Transverse colon (tissue), 4 donors: ENCODE data around the gene LAMC2. TPM values are rescaled to one million over a fixed set of nuclear protein-coding genes. Genes with fewer than 3 reads are reported as not detected.

ENCODE experiments used
- DNase-seq: peaks from one replicate; pipeline ENCODE4 v3.0.0-alpha.2; 2019
- H3K27ac ChIP-seq, 4 donors: fragments of 200-600 bp; sonication (generic); 2 replicates each; pipeline ENCODE4 v1.5.1; 2016 to 2018; ENCODE audit warnings: inconsistent platforms in 4 of 4
- H3K27me3 ChIP-seq: fragments of 200-600 bp; sonication (generic); 2 replicates; pipeline ENCODE4 v1.5.1; 2017; ENCODE audit warnings: inconsistent platforms
- H3K36me3 ChIP-seq, 4 donors: fragments of 200-600 bp; sonication (generic); 2 replicates each; pipeline ENCODE4 v1.5.1; 2017 to 2019; ENCODE audit warnings: inconsistent platforms in 4 of 4
- H3K4me1 ChIP-seq, 4 donors: fragments of 200-600 bp; sonication (generic); 2 replicates each; pipeline ENCODE4 v1.5.1; 2017 to 2020; ENCODE audit warnings: inconsistent platforms in 4 of 4
- H3K4me3 ChIP-seq, 4 donors: fragments of 200-600 bp; sonication (generic); 1 replicate in 1 of 4; 2 replicates in 3 of 4; pipeline versions ENCODE4 v1.5.1 to v1.6.1; 2017 to 2019; ENCODE audit warnings: inconsistent platforms in 4 of 4
- H3K9me3 ChIP-seq, 2 donors: fragments of 200-600 bp; sonication (generic); 2 replicates each; pipeline ENCODE4 v1.5.1; 2017 to 2019; ENCODE audit warnings: inconsistent platforms in 2 of 2
- CTCF ChIP-seq, 5 experiments: fragments of 200-600 bp in 3 of 5; fragments of 450-650 bp in 2 of 5; sonication (generic) in 3 of 5; IDR thresholded peaks; 1 replicate in 2 of 5; 2 replicates in 3 of 5; pipeline ENCODE4 v1.5.1; 2016 to 2017; ENCODE audit warnings: antibody characterized with exemption in 5 of 5, inconsistent platforms in 3 of 5, mild to moderate bottlenecking in 2 of 5, moderate library complexity in 1 of 5
- EP300 ChIP-seq: sonication (generic); formaldehyde crosslinking; IDR thresholded peaks from one replicate; pipeline ENCODE4 v1.6.1; 2017; ENCODE audit warnings: antibody characterized with exemption, low read depth
- POLR2A ChIP-seq: fragments of 450-650 bp; IDR thresholded peaks from one replicate; pipeline ENCODE4 v1.6.1; 2016; ENCODE audit warnings: antibody characterized with exemption, mild to moderate bottlenecking, moderate library complexity
- POLR2AphosphoS5 ChIP-seq, 3 donors: sonication (generic); formaldehyde crosslinking; IDR thresholded peaks; one replicate each; pipeline ENCODE4 v1.6.1; 2016; ENCODE audit warnings: antibody characterized with exemption in 3 of 3
- WGBS, 2 donors: methylation state at CpG; one replicate each; pipeline ENCODE4 v1.1.5; 2018; ENCODE audit warnings: low coverage in 1 of 2; 5-methylcytosine and 5-hydroxymethylcytosine counted together
- in situ Hi-C, 4 donors: fragments of 200-750 bp; cut with MboI; loops; one replicate each; pipeline versions ENCODE4 v1.15.0 to v1.15.1; 2017; ENCODE audit warnings: low sequenced_read_pairs in 3 of 4, low pct_ligation_motif_present in 1 of 4, low pct_unique_long_range_greater_than_20kb in 1 of 4
- intact Hi-C: fragments of 100-400 bp; cut with DNase I; formaldehyde crosslinking; loops from one replicate; pipeline ENCODE4 v1.15.1; 2023; ENCODE audit warnings: low total_unique reads
- total RNA-seq, 4 donors: library from RNA; depleted of rRNA; stranded (reverse); fragments of >200 nt; gene quantifications; one replicate each; pipeline ENCODE4 v1.1.0, GENCODE V29; 2016

The LAMC2 gene
- total RNA-seq, 4 donors from 2014 or later, result 9.7 to 25.9 (median 16.1) TPM

DNA sequence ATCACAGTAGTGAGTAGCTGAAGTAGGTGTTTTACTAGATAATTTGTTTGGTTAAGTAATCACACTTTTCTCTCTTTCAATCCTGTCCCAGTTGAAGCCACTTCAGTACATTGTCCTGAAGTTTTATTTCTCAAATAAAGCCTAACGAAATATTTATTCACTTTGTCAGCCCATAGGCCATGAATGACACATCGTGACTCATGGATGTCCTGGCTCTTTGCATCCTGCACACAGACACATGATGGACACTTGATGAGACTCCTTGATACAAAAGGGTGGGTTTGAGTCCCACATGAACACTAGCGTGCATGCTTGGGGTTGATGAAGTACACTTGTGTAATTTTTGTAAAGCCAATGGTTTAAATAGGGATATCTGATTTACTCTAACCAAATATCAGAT is 22.7 kb upstream of the LAMC2 start:
- no peaks in the 10 kb centered on the region for H3K36me3 ChIP-seq
- no peaks in the 10 kb centered on the region for H3K27me3 ChIP-seq
- no peak overlapping the region for H3K27ac ChIP-seq
- H3K4me3 ChIP-seq, result no peak overlapping the region
- no peaks in the 10 kb centered on the region for H3K9me3 ChIP-seq
- 67 to 90% methylated on average over 1 to 3 of the region's 3 CpGs for WGBS, 2 donors
- intact Hi-C loops (no loop called here), in situ Hi-C loops (no loop called here)
- no peak for DNase-seq
- TF ChIP-seq POLR2A (no peak), EP300 (no peak), CTCF (IDR thresholded peaks at IDR 0.05) (no peak), POLR2AphosphoS5 (IDR thresholded peaks at IDR 0.05) (no peak)
- no peaks in the 10 kb centered on the region for H3K4me1 ChIP-seq

DNA sequence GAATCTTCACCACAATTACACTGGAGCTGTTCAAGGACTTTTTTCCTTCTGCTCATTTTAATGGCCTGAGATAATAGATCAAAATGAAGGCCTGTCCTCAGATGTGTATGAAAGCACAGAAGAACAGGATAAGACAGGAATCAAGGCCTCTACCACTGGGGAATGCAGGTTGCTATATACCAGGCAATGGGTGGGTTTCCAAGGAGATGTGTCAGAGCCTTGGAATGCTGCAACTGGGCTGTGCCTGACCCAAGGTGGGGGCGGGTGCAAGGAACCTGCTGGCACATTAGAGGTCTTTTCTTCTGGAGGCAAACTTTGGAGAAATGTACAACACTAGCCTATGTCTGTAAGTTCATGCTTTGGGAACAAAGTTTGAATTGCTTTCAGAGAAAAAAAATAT is 21.7 kb upstream of the LAMC2 start:
- Histone ChIP-seq H3K27ac (no peak overlapping the region), H3K27me3 (no peaks in the 10 kb centered on the region), H3K4me3 (no peak overlapping the region), H3K36me3 (no peaks in the 10 kb centered on the region), H3K4me1 (no peaks in the 10 kb centered on the region), H3K9me3 (no peaks in the 10 kb centered on the region)
- 86% methylated on average over 1 of the region's 1 CpG; no CpG with 5 or more reads in 1 of the 2 donors for WGBS, 2 donors
- intact Hi-C loops (no loop called here), in situ Hi-C loops (no loop called here)
- DNase-seq, result no peak
- TF ChIP-seq POLR2A (no peak), EP300 (no peak)

- Histone ChIP-seq H3K4me3 (no peak overlapping the region), H3K27me3 (no peaks in the 10 kb centered on the region), H3K27ac (no peak overlapping the region), H3K4me1 (no peaks in the 10 kb centered on the region), H3K36me3 (no peaks in the 10 kb centered on the region), H3K9me3 (no peaks in the 10 kb centered on the region)
- DNase-seq, result no peak
- TF ChIP-seq POLR2AphosphoS5 (IDR thresholded peaks at IDR 0.05), result no peak
- TF ChIP-seq POLR2A, result no peak
- TF ChIP-seq CTCF (IDR thresholded peaks at IDR 0.05), result no peak
- TF ChIP-seq EP300, result no peak
- in situ Hi-C loops, result no loop called here
- intact Hi-C loops, result no loop called here
- 95 to 96% methylated on average over 4 of the region's 4 CpGs for WGBS, 2 donors
Observed at GRCh38 chr1:183164963-183165362, 21.1 kb upstream of the LAMC2 start.

GRCh38 chr1:183165456-183165855 is 20.6 kb upstream of the LAMC2 start:
- TF ChIP-seq POLR2A (no peak), CTCF (IDR thresholded peaks at IDR 0.05) (no peak), EP300 (no peak), POLR2AphosphoS5 (IDR thresholded peaks at IDR 0.05) (no peak)
- no peak overlapping the region for H3K27ac ChIP-seq
- intact Hi-C loops, result no loop called here
- H3K27me3 ChIP-seq, result no peaks in the 10 kb centered on the region
- no peaks in the 10 kb centered on the region for H3K36me3 ChIP-seq
- no peak for DNase-seq
- H3K9me3 ChIP-seq, result no peaks in the 10 kb centered on the region
- no peaks in the 10 kb centered on the region for H3K4me1 ChIP-seq
- WGBS, 2 donors, result 79 to 85% methylated on average over 2 of the region's 2 CpGs
- H3K4me3 ChIP-seq, result no peak overlapping the region
- in situ Hi-C loops, result no loop called here

GRCh38 chr1:183166454-183166853 is 19.6 kb upstream of the LAMC2 start:
- no peak for TF ChIP-seq POLR2A
- no peak for TF ChIP-seq EP300
- TF ChIP-seq POLR2AphosphoS5 (IDR thresholded peaks at IDR 0.05), result no peak
- Histone ChIP-seq H3K4me1 (no peaks in the 10 kb centered on the region), H3K27me3 (no peaks in the 10 kb centered on the region), H3K36me3 (no peaks in the 10 kb centered on the region), H3K27ac (no peak overlapping the region), H3K4me3 (no peak overlapping the region), H3K9me3 (no peaks in the 10 kb centered on the region)
- in situ Hi-C loops, result no loop called here
- 96 to 100% methylated on average over 1 to 2 of the region's 2 CpGs for WGBS, 2 donors
- no peak for DNase-seq
- intact Hi-C loops, result no loop called here
